Measurements from ENCODE around the gene TESMIN.

DNA sequence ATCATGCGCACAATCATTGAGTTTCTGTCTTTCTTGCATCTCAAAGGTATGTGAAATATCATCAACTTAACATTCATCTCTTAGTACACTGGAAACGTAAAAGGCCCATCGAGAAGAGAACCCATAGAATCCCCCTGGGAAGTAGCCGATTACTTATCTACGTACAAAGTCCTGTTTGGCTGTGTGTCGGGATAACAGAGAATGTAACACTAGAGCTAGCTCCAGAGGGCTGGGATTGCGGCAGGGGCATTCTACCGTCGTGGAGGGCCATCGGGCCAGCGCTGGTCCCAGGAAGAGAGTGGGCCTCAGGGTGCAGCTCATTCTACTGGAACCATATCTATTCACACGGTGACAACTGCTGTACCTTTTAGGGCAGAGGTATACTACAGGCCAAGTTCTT, 62.4 kb downstream of the TESMIN start:
- no peak for TF ChIP-seq EZH2 (IDR thresholded peaks at IDR 0.05)
- TF ChIP-seq POLR2AphosphoS5 (IDR thresholded peaks at IDR 0.05; ENCODE audit: borderline replicate concordance, low read depth, low read length) = no peak
- TF ChIP-seq FOXP2 (optimal IDR thresholded peaks at IDR 0.05; ENCODE audit: control extremely low read depth, extremely low read length, insufficient read depth) = no peak

Data from SK-N-MC (cell line).